Gastroesophageal sphincter (tissue), 4 donors: Measurements from ENCODE around the gene MICU1. TPM values are rescaled to one million over a fixed set of nuclear protein-coding genes. Genes with fewer than 3 reads are reported as not detected.
"Not testable (repeated sequence)": the region's sequence is repeated elsewhere in the genome, so short reads cannot be mapped to it uniquely, and the experiment has no call there.

Experiments used
- ATAC-seq: fragments of 150-250 bp; one replicate; pipeline ENCODE4 v1.9.1; 2016; ENCODE audit warnings: mild to moderate bottlenecking, moderate library complexity
- H3K27ac ChIP-seq, 4 donors: fragments of 200-600 bp; sonication (generic) in 3 of 4; 1 replicate in 3 of 4; 2 replicates in 1 of 4; pipeline ENCODE4 v1.5.1; 2016 to 2019
- H3K27me3 ChIP-seq: fragments of 200-600 bp; sonication (generic); one replicate; pipeline ENCODE4 v1.5.1; 2019
- H3K36me3 ChIP-seq, 2 donors: fragments of 200-600 bp; sonication (generic); one replicate each; pipeline ENCODE4 v1.5.1; 2019; ENCODE audit warnings: control low read depth in 1 of 2
- H3K4me1 ChIP-seq, 3 donors: fragments of 200-600 bp; sonication (generic); 1 replicate in 2 of 3; 2 replicates in 1 of 3; pipeline ENCODE4 v1.5.1; 2016 to 2019; ENCODE audit warnings: control low read depth in 2 of 3
- H3K4me3 ChIP-seq, 2 donors: fragments of 200-600 bp; sonication (generic); one replicate each; pipeline ENCODE4 v1.5.1; 2019; ENCODE audit warnings: mild to moderate bottlenecking in 1 of 2, moderate library complexity in 1 of 2
- H3K9me3 ChIP-seq, 3 donors: fragments of 200-600 bp; sonication (generic); one replicate each; pipeline ENCODE4 v1.5.1; 2017 to 2019; ENCODE audit warnings: control low read depth in 2 of 3
- CTCF ChIP-seq, 4 experiments: fragments of 200-600 bp in 2 of 4; fragments of 450-650 bp in 2 of 4; sonication (generic) in 1 of 4; IDR thresholded peaks; one replicate each; pipeline ENCODE4 v1.5.1; 2017 to 2019; ENCODE audit warnings: antibody characterized with exemption in 4 of 4, mild to moderate bottlenecking in 2 of 4, moderate library complexity in 2 of 4
- EP300 ChIP-seq: sonication (generic); formaldehyde crosslinking; IDR thresholded peaks from one replicate; pipeline ENCODE4 v1.6.1; 2017; ENCODE audit warnings: antibody characterized with exemption, mild to moderate bottlenecking
- POLR2A ChIP-seq, 2 donors: fragments of 450-650 bp; IDR thresholded peaks; one replicate each; pipeline ENCODE4 v1.6.1; 2017; ENCODE audit warnings: antibody characterized with exemption in 2 of 2, mild to moderate bottlenecking in 2 of 2, moderate library complexity in 1 of 2
- POLR2AphosphoS5 ChIP-seq: sonication (generic); formaldehyde crosslinking; IDR thresholded peaks from one replicate; pipeline ENCODE4 v1.6.1; 2017; ENCODE audit warnings: antibody characterized with exemption
- WGBS, 2 donors: methylation state at CpG; one replicate each; pipeline ENCODE4 v1.1.5; 2018; ENCODE audit warnings: low coverage in 1 of 2; 5-methylcytosine and 5-hydroxymethylcytosine counted together
- total RNA-seq, 4 donors: library from RNA; depleted of rRNA; stranded (reverse); fragments of >200 nt; gene quantifications; one replicate each; pipeline ENCODE4 v1.1.0, GENCODE V29; 2016

Gene MICU1
- total RNA-seq, 4 donors from 2014 or later, result 37.5 to 42.2 (median 40.8) TPM

GRCh38 chr10:72386916-72387586 lies 238.8 kb downstream of the MICU1 start:
- TF ChIP-seq POLR2AphosphoS5 (no peak), CTCF (IDR thresholded peaks at IDR 0.05) (no peak), POLR2A (IDR thresholded peaks at IDR 0.05) (no peak), EP300 (no peak)
- no peak overlapping the region for H3K4me3 ChIP-seq
- ATAC-seq, result no peak

GRCh38 chr10:72385724-72386123 lies 240.2 kb downstream of the MICU1 start:
- no peaks in the 10 kb centered on the region for H3K27me3 ChIP-seq
- H3K4me3 ChIP-seq, result no peak overlapping the region
- H3K27ac ChIP-seq, result no peak overlapping the region
- WGBS, 2 donors, result 83 to 90% methylated on average over 1 to 2 of the region's 4 CpGs
- no peaks in the 10 kb centered on the region for H3K4me1 ChIP-seq
- H3K36me3 ChIP-seq, result no peaks in the 10 kb centered on the region
- TF ChIP-seq CTCF (IDR thresholded peaks at IDR 0.05) (no peak), POLR2A (IDR thresholded peaks at IDR 0.05) (no peak), POLR2AphosphoS5 (no peak), EP300 (no peak)
- H3K9me3 ChIP-seq, result no peaks in the 10 kb centered on the region
- ATAC-seq, result no peak

More at GRCh38 chr10:72386916-72387586, 238.8 kb downstream of the MICU1 start:
- H3K9me3 ChIP-seq, result no peaks in the 10 kb centered on the region
- no peaks in the 10 kb centered on the region for H3K27me3 ChIP-seq
- H3K36me3 ChIP-seq, result no peaks in the 10 kb centered on the region
- H3K27ac ChIP-seq, result no peak overlapping the region
- WGBS, 2 donors, result 54 to 64% methylated on average over 2 to 3 of the region's 3 CpGs
- H3K4me1 ChIP-seq, result no peaks in the 10 kb centered on the region

- not testable (repeated sequence) for H3K27ac ChIP-seq, H3K4me1 ChIP-seq, H3K4me3 ChIP-seq, H3K36me3 ChIP-seq, H3K27me3 ChIP-seq, H3K9me3 ChIP-seq, ATAC-seq
- 80 to 100% methylated on average over 2 of the region's 7 CpGs for WGBS, 2 donors
Observed at GRCh38 chr10:72384982-72385381, 240.9 kb downstream of the MICU1 start.

GRCh38 chr10:72379776-72380175 lies 246.1 kb downstream of the MICU1 start:
- H3K4me1 ChIP-seq, result no peaks in the 10 kb centered on the region
- H3K27ac ChIP-seq, result no peak overlapping the region
- ATAC-seq, result no peak
- no peaks in the 10 kb centered on the region for H3K27me3 ChIP-seq
- TF ChIP-seq POLR2A (IDR thresholded peaks at IDR 0.05) (no peak), EP300 (no peak), POLR2AphosphoS5 (no peak), CTCF (IDR thresholded peaks at IDR 0.05) (no peak)
- peaks cover 0 to 10% of the 10 kb centered on the region in 2 donors for H3K36me3 ChIP-seq
- H3K9me3 ChIP-seq, result no peaks in the 10 kb centered on the region
- no peak overlapping the region for H3K4me3 ChIP-seq
- WGBS, 2 donors, result 89% methylated on average over 2 of the region's 2 CpGs; no CpG with 5 or more reads in 1 of the 2 donors

GRCh38 chr10:72379062-72379461 lies 246.8 kb downstream of the MICU1 start:
- Histone ChIP-seq H3K4me3 (no peak overlapping the region), H3K4me1 (no peaks in the 10 kb centered on the region), H3K27ac (no peak overlapping the region), H3K27me3 (no peaks in the 10 kb centered on the region), H3K36me3 (peaks cover 0 to 16% of the 10 kb centered on the region in 2 donors), H3K9me3 (no peaks in the 10 kb centered on the region)
- ATAC-seq, result no peak
- WGBS, 2 donors, result 91 to 96% methylated on average over 2 of the region's 2 CpGs
- no peak for TF ChIP-seq EP300
- TF ChIP-seq POLR2A (IDR thresholded peaks at IDR 0.05), result no peak
- no peak for TF ChIP-seq CTCF (IDR thresholded peaks at IDR 0.05)
- no peak for TF ChIP-seq POLR2AphosphoS5
